ENCODE data around the gene STPG1.

DNA sequence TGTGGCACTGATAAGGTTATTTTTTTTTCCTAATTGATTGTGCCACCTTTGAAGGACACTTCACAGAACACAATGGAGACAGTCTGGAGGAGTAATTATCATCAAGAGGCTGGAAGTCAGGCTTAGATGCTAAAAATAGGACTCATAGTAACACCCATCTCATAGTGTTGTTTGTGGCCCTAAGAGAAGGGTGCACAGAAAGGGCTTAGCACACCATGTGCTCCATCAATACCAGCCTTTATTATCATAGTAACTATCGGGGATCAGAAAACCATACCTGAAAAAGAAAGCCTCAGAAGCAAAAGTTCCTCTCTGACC lies 13.9 kb upstream of the STPG1 start:
- TF ChIP-seq, protein P1, sequence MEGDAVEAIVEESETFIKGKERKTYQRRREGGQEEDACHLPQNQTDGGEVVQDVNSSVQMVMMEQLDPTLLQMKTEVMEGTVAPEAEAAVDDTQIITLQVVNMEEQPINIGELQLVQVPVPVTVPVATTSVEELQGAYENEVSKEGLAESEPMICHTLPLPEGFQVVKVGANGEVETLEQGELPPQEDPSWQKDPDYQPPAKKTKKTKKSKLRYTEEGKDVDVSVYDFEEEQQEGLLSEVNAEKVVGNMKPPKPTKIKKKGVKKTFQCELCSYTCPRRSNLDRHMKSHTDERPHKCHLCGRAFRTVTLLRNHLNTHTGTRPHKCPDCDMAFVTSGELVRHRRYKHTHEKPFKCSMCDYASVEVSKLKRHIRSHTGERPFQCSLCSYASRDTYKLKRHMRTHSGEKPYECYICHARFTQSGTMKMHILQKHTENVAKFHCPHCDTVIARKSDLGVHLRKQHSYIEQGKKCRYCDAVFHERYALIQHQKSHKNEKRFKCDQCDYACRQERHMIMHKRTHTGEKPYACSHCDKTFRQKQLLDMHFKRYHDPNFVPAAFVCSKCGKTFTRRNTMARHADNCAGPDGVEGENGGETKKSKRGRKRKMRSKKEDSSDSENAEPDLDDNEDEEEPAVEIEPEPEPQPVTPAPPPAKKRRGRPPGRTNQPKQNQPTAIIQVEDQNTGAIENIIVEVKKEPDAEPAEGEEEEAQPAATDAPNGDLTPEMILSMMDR (IDR thresholded peaks at IDR 0.05; ENCODE audit: low read length), result no peak
- TF ChIP-seq EZH2 (optimal IDR thresholded peaks at IDR 0.05; ENCODE audit: low read depth, low read length) (no peak), EZH2phosphoT487 (IDR thresholded peaks at IDR 0.05; ENCODE audit: low read length) (no peak)
